Ovary (tissue), 9 donors: Measurements from ENCODE around the gene MAN1B1. TPM values are rescaled to one million over a fixed set of nuclear protein-coding genes. Genes with fewer than 3 reads are reported as not detected.

Experiments used
- DNase-seq, 5 donors: peaks; one replicate each; pipeline ENCODE4 v3.0.0-alpha.2; 2019 to 2020
- H3K27ac ChIP-seq, 2 donors: fragments of 200-600 bp; one replicate each; pipeline versions ENCODE4 v1.5.1 to v1.8.0; 2019 to 2022
- H3K27me3 ChIP-seq: fragments of 200-600 bp; one replicate; pipeline ENCODE4 v1.8.0; 2022
- H3K36me3 ChIP-seq: fragments of 200-600 bp; sonication (generic); one replicate; pipeline ENCODE4 v1.5.1; 2019
- H3K4me1 ChIP-seq: one replicate; pipeline ENCODE4 v1.8.1; 2013; ENCODE audit warnings: mild to moderate bottlenecking, moderate library complexity; ENCODE audit not compliant: insufficient read depth
- H3K4me3 ChIP-seq: fragments of 200-600 bp; sonication (generic); one replicate; pipeline ENCODE4 v1.5.1; 2017
- H3K9me3 ChIP-seq, 2 donors: fragments of 200-600 bp in 1 of 2; sonication (generic) in 1 of 2; one replicate each; pipeline versions ENCODE4 v1.5.1 to v1.8.1; 2013 to 2019; ENCODE audit warnings: mild to moderate bottlenecking in 1 of 2, moderate library complexity in 1 of 2
- CTCF ChIP-seq, 3 donors: fragments of 450-650 bp in 2 of 3; fragments of 200-600 bp in 1 of 3; IDR thresholded peaks; one replicate each; pipeline versions ENCODE4 v1.5.1 to v1.8.0; 2016 to 2022; ENCODE audit warnings: antibody characterized with exemption in 3 of 3, mild to moderate bottlenecking in 1 of 3
- EP300 ChIP-seq: sonication (generic); formaldehyde crosslinking; IDR thresholded peaks from one replicate; pipeline ENCODE4 v1.6.1; 2017; ENCODE audit warnings: antibody characterized with exemption
- POLR2A ChIP-seq: fragments of 450-650 bp; IDR thresholded peaks from one replicate; pipeline ENCODE4 v1.6.1; 2017; ENCODE audit warnings: antibody characterized with exemption, mild to moderate bottlenecking, moderate library complexity
- WGBS, 3 donors: extraction: QIAGEN DNeasy Blood & Tissue Kit in 1 of 3; methylation state at CpG; one replicate each; pipeline versions ENCODE4 v1.1.5 to v1.1.7; 2013 to 2017; 5-methylcytosine and 5-hydroxymethylcytosine counted together
- intact Hi-C, 4 donors: fragments of 100-400 bp; cut with DNase I; formaldehyde crosslinking; loops; one replicate each; pipeline versions ENCODE4 v1.11.0 to v1.15.1; 2022 to 2023
- polyA plus RNA-seq, 2 donors: library from polyadenylated mRNA; stranded (reverse); fragments of 200-250 nt in 1 of 2; fragments of 350-450 nt in 1 of 2; fragmentation: Illumina TruSeq in 1 of 2; extraction: RNeasy Lipid Tissue Mini Kit (QIAGEN cat#74804) in 1 of 2; gene quantifications; one replicate each; pipeline ENCODE4 v1.2.3, GENCODE V29; 2013 to 2014
- total RNA-seq, 7 donors: library from RNA; depleted of rRNA in 2 of 7; stranded (reverse); fragments of >200 nt in 2 of 7; fragmentation: NEBNext Ultra II Directional in 3 of 7; extraction: Animal tissue kit (Norgen Biotek cat#: 25700) in 3 of 7; gene quantifications; one replicate each; pipeline versions ENCODE4 v1.1.0 to v1.2.4, GENCODE V29; 2016 to 2023
- donor health status: DM: no; HTN: no; CAD: no; lungs with moderate emphysema.
- donor health status: DM: no; HTN: no; CAD: no.
- donor health status: Bipolar disorder and iron deficiency.
- donor health status: DM: yes; HTN: yes; CAD: no.
- donor health status: DM: no; HTN: no; CAD: no.
- donor health status: DM: yes; HTN: yes; CAD: no.

The MAN1B1 gene
- total and polyA plus RNA-seq, 9 donors: 30.2 to 109 (median 39.7) TPM

GRCh38 chr9:137110147-137110910 lies 23.5 kb downstream of the MAN1B1 start:
- no peak overlapping the region for H3K27ac ChIP-seq
- H3K9me3 ChIP-seq: no peaks in the 10 kb centered on the region
- 85 to 86% (median 86%) methylated on average over 38 of the region's 38 CpGs for WGBS, 3 donors
- H3K4me1 ChIP-seq: peaks cover 4% of the 10 kb centered on the region
- no peaks in the 10 kb centered on the region for H3K27me3 ChIP-seq
- no peak for DNase-seq
- H3K36me3 ChIP-seq: no peaks in the 10 kb centered on the region
- TF ChIP-seq POLR2A (no peak), CTCF (IDR thresholded peaks at IDR 0.05) (no peak), EP300 (no peak)
- intact Hi-C loops: loop anchor here in 1 of 4 donors (10.0 kb wide), 1 partner anchor 124 kb away; the partner anchor contains the start of gene SLC34A3
- no peak overlapping the region for H3K4me3 ChIP-seq

DNA sequence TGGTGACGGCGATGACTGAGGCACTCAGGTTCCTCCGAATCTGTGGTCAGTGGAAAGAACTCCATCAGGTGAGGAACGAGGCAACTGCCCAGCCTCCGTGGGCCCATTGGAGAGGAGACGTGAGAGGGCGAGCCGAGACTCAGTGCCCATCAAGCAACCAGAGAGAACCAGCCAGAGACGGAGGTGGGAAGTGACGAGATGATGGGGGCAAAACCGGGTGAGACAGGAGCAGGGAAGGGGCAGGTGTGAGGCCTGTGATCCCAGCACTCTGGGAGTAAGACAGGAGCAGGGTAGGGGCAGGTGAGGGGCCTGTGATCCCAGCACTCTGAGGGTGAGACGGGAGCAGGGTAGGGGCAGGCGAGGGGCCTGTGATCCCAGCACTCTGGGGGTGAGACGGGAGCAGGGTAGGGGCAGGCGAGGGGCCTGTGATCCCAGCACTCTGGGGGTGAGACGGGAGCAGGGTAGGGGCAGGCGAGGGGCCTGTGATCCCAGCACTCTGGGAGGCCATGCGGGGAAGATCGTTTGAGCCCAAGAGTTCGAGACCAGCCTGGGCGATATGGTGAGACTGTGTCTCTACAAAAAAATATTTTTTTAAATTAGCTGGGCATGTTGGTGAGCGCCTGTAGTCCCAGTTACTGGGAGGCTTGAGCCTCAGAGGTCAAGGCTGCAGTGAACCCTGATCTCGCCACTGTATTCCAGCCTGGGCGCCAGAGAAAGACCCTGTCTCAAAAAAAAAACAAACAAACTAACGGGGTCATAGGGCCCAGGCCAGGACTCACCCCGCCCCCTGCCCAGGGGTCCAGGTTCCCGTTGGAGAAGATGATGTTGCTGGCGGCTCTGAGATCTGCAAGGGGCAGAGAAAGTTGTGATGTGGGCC lies 24.4 kb downstream of the MAN1B1 start:
- Histone ChIP-seq H3K27me3 (no peaks in the 10 kb centered on the region), H3K9me3 (no peaks in the 10 kb centered on the region), H3K27ac (no peak overlapping the region), H3K4me1 (peaks cover 4% of the 10 kb centered on the region), H3K4me3 (no peak overlapping the region), H3K36me3 (no peaks in the 10 kb centered on the region)
- DNase-seq: no peak
- no peak for TF ChIP-seq POLR2A
- TF ChIP-seq EP300: no peak
- TF ChIP-seq CTCF (IDR thresholded peaks at IDR 0.05): no peak
- WGBS, 3 donors: 80 to 87% (median 84%) methylated on average over 28 of the region's 28 CpGs
- intact Hi-C loops: loop anchor here in 1 of 4 donors (10.0 kb wide), 1 partner anchor 124 kb away; the partner anchor contains the start of gene SLC34A3

DNA sequence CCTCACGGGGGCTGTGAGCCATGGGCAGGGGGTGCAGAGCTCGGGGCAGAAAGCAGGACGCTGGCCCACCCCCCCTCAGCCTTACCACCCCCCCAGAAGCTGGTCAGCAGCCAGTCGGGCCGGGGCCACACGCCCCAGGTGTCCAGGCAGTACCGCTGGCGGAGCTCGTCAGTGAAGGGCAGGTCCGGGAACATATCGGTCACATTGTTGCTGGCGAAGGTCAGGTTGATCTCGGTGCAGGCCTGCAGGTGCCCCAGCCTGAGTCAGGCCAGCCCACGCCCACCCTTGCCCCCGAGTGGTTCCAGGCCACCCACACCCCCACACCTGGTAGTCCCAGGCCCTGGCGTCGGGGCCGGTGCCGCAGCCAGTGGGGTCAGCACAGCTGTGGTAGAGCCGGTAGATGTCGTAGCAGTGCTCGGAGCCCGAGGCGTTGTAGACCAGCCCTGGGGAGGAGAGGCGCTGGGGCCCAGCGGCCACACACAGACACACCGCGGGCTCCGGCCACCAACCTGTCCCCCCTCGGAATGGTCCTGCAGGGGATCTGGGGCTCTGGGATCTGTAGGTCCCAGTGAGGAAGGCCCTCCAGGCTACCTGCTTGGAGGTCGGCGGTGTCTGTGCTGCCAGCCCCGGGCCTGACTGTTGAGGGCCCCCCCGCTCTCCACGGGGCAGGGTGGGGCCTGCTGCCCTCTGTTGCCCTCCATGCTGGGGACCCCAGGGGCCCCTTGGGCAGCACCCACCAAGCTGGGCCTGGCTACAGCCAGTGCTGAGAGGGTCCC lies 25.2 kb downstream of the MAN1B1 start:
- intact Hi-C loops: loop anchor here in 1 of 4 donors (10.0 kb wide), 1 partner anchor 123 kb away; the partner anchor contains the start of gene SLC34A3
- no peak for DNase-seq

More for the DNA sequence above, 25.2 kb downstream of the MAN1B1 start:
- H3K27ac ChIP-seq: no peak overlapping the region
- H3K4me1 ChIP-seq: peaks cover 4% of the 10 kb centered on the region
- H3K36me3 ChIP-seq: no peaks in the 10 kb centered on the region
- WGBS, 3 donors: 87 to 88% (median 87%) methylated on average over 29 to 35 of the region's 35 CpGs
- no peaks in the 10 kb centered on the region for H3K9me3 ChIP-seq
- TF ChIP-seq CTCF (IDR thresholded peaks at IDR 0.05) (no peak), POLR2A (no peak), EP300 (no peak)
- H3K27me3 ChIP-seq: no peaks in the 10 kb centered on the region
- H3K4me3 ChIP-seq: no peak overlapping the region
